GM13976 (cell line): ENCODE data around the gene COL21A1.

Experiments used
- DNase-seq: peaks from one replicate; pipeline ENCODE4 v3.0.0; 2012; ENCODE audit warnings: low spot score
- CTCF ChIP-seq: IDR thresholded peaks from 2 replicates; pipeline ENCODE4 v1.5.1; 2012; ENCODE audit warnings: borderline replicate concordance, mild to moderate bottlenecking; ENCODE audit not compliant: insufficient read depth; ENCODE audit errors: extremely low read depth, missing control alignments, control extremely low read depth
- in situ Hi-C: fragments of 300-500 bp; cut with MboI; formaldehyde crosslinking; loops from one replicate; pipeline ENCODE4 v1.12.0; 2022; ENCODE audit warnings: low sequenced_read_pairs, mixed read lengths, inconsistent platforms; ENCODE audit not compliant: unreplicated experiment

Gene COL21A1

DNA sequence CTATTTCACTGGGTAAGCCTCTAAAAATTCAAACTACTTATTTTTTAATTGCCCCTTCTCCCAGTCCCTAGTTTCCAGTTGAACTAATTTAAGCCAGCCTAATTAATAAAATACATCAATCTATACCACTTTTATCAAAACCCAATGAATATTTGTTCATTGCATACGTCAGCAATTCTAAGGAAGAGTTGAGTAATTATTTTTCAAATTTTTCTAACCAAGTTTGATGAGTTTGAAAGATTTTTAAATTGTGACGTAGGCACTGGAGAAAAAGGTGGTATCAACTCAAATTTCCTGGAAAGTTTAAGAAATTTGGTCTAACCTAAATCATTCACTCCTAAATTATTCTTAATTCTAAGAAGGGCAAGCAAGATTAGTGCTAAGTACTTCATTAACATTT lies 35.7 kb downstream of the COL21A1 start:
- in situ Hi-C loops = no loop called here
- no peak for TF ChIP-seq CTCF
- no peak for DNase-seq

DNA sequence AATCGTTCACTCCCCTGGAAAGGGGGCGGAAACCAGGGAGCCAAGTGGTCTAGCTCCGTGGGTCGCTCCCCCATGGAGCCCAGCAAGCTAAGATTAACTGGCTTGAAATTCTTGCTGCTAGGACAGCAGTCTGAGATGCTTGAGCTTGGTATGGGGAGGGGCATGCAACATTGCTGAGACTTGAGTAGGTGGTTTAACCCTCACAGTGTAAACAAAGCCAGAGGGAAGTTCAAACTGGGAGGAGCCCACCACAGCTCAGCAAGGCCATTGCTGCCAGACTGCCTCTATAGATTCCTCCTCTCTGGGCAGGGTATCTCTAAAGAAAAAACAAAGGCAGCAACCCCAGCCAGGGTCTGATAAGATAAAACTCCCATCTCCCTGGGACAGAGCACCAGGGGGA lies 43.2 kb downstream of the COL21A1 start:
- TF ChIP-seq CTCF = no peak
- DNase-seq = no peak
- in situ Hi-C loops = no loop called here

DNA sequence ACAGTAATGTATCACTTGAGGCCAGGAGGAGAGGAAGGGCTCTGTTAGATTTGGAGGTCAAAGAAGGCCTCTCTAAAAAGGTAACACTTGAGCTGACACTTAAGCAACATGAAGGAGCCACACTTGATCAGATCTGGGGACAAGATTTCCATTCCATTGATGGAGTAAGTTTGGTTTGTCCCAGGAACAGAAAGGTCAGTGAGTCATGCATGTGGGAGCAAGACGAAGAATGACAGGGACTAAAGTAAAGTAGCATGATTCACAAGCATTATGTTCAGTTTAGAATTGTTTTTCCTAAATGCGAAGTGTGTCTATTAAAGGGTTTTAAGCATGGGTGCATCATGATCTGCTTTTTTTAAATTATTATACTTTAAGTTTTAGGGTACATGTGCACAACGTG lies 47.4 kb downstream of the COL21A1 start:
- in situ Hi-C loops = no loop called here
- DNase-seq = no peak

DNA sequence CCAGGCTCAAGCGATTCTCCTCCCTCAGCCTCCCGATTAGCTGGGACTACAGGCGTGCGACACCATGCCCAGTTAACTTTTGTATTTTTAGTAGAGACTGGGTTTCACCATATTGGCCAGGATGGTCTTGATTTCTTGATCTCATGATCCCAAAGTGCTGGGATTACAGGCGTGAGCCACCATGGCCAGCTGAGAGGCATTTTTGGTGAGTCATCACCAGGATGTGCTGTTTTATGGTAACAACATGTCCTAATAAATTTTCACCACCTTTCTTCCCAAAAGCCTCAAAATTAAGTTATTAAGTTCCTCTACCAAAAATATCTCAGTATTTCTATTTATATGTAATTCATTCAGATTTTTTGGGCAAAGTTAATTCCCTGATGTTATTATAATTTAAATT lies 53.5 kb downstream of the COL21A1 start:
- in situ Hi-C loops = no loop called here
- no peak for DNase-seq
- TF ChIP-seq CTCF = no peak

More for the DNA sequence above, 47.4 kb downstream of the COL21A1 start:
- TF ChIP-seq CTCF = no peak

GRCh38 chr6:56188429-56188828 lies 59.0 kb downstream of the COL21A1 start:
- in situ Hi-C loops = no loop called here
- DNase-seq = no peak
- no peak for TF ChIP-seq CTCF

GRCh38 chr6:56187686-56188085 lies 59.7 kb downstream of the COL21A1 start:
- DNase-seq = no peak
- TF ChIP-seq CTCF = no peak
- in situ Hi-C loops = no loop called here

DNA sequence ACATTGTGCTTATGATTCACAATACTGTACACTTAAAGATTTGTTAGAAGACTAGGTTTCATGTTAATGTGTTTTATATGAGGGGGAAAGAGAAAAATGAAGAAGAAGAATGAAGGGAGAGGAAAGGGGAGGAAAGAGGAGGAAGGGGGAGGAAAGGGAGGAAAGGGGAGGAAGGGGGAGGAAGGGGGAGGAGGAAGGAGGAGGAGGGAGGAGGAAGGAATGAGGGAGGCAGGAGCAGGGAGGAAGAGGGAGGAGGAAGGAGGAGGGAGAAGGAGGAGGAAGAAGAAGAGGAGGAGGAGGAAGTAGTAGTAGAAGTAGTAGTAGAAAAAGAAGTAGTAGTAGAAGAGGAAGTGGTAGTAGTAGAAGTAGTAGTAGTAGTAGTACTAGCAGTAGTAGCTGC lies 70.6 kb downstream of the COL21A1 start:
- DNase-seq = no peak
- in situ Hi-C loops = no loop called here

More for the DNA sequence above, 70.6 kb downstream of the COL21A1 start:
- no peak for TF ChIP-seq CTCF
